ENCODE measurements around the gene BRD8. TPM values are rescaled to one million over a fixed set of nuclear protein-coding genes. Genes with fewer than 3 reads are reported as not detected.

The BRD8 gene
- polyA plus RNA-seq, 1 donor from 2014 or later, result 27.3 TPM

- H3K27ac Mint-ChIP-seq, result no peak overlapping the region
- H3K27me3 Mint-ChIP-seq, result peaks cover 3% of the 10 kb centered on the region
Measured at GRCh38 chr5:138139781-138140090, 38.7 kb downstream of the BRD8 start.

GRCh38 chr5:138138949-138139780, 39.3 kb downstream of the BRD8 start, which contains the start of gene NME5:
Gene NME5, minus strand, starts transcription at chr5:138139428. Its CDS starts 648 bp downstream, at chr5:138138780.
- H3K4me3 Mint-ChIP-seq, result peak within 1 kb of the TSS in 2 of 4 donors; percentile 65
- peaks cover 1% of the 10 kb centered on the region for H3K36me3 Mint-ChIP-seq
- H3K4me1 Mint-ChIP-seq, result peaks cover 0 to 8% (median 2%) of the 10 kb centered on the region in 3 donors
- H3K27ac Mint-ChIP-seq, result no peak within 1 kb of the TSS
- H3K27me3 Mint-ChIP-seq, result peaks cover 3% of the 10 kb centered on the region
- no peaks in the 10 kb centered on the region for H3K9me3 Mint-ChIP-seq

More at GRCh38 chr5:138139781-138140090, 38.7 kb downstream of the BRD8 start:
- no peaks in the 10 kb centered on the region for H3K9me3 Mint-ChIP-seq
- H3K4me1 Mint-ChIP-seq, result peaks cover 0 to 8% (median 2%) of the 10 kb centered on the region in 3 donors
- H3K36me3 Mint-ChIP-seq, result peaks cover 1% of the 10 kb centered on the region
- peak overlapping the region in 1 of 4 donors; percentile 65 for H3K4me3 Mint-ChIP-seq

GRCh38 chr5:138132543-138132942, 45.9 kb downstream of the BRD8 start:
- peak overlapping the region in 2 of 4 donors; percentile 72 to 83 for H3K4me3 Mint-ChIP-seq
- H3K4me1 Mint-ChIP-seq, result peaks cover 0 to 4% (median 2%) of the 10 kb centered on the region in 3 donors
- no peaks in the 10 kb centered on the region for H3K27me3 Mint-ChIP-seq
- no peaks in the 10 kb centered on the region for H3K36me3 Mint-ChIP-seq
- no peak overlapping the region for H3K27ac Mint-ChIP-seq
- H3K9me3 Mint-ChIP-seq, result no peaks in the 10 kb centered on the region

DNA sequence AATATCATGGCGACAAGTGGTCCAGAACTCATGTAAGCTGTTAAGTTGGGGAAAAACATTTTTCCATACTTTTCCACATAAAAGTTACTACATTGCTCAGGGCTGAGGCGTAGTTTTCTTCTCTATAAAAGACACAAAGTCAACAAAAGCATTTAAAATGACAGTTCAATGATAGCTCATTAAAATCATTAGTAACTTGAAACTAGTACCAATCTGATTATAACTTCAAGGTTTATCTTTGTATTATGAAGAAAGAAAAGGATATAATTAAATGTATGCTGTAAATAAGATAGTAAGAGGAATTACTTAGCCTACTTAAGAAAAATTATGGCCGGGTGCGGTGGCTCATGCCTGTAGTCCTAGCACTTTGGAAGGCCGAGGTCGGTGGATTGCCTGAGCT, 49.1 kb downstream of the BRD8 start:
- no peak overlapping the region for H3K27ac Mint-ChIP-seq
- no peaks in the 10 kb centered on the region for H3K36me3 Mint-ChIP-seq
- H3K9me3 Mint-ChIP-seq, result no peaks in the 10 kb centered on the region
- H3K27me3 Mint-ChIP-seq, result no peaks in the 10 kb centered on the region
- no peak overlapping the region for H3K4me3 Mint-ChIP-seq
- peaks cover 0 to 4% (median 2%) of the 10 kb centered on the region in 3 donors for H3K4me1 Mint-ChIP-seq

GRCh38 chr5:138128334-138128733, 50.1 kb downstream of the BRD8 start:
- no peaks in the 10 kb centered on the region for H3K9me3 Mint-ChIP-seq
- H3K36me3 Mint-ChIP-seq, result no peaks in the 10 kb centered on the region
- H3K4me3 Mint-ChIP-seq, result no peak overlapping the region
- peaks cover 2% of the 10 kb centered on the region for H3K27me3 Mint-ChIP-seq
- H3K27ac Mint-ChIP-seq, result no peak overlapping the region
- peaks cover 0 to 2% (median under 1%) of the 10 kb centered on the region in 3 donors for H3K4me1 Mint-ChIP-seq

DNA sequence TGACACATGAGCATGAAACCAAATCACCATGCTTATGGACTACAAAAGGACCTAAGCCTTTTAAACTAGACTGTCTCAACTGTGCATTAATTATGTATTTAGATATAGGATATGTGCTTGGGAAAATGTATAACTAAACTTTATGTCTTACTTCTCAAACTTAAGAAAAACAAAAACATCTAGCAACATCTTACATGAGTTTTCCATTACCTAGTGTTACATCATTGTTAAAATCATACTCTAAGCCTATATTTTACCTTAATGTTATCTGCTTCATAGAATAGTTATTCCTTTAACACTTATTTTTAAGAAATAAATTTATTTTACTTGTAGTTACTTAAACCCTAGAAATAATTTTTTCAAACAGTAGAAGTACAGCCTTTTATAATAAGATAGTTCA, 63.2 kb downstream of the BRD8 start:
- Mint-ChIP-seq H3K4me1 (no peaks in the 10 kb centered on the region), H3K4me3 (no peak overlapping the region), H3K27me3 (peaks cover 2% of the 10 kb centered on the region), H3K9me3 (no peaks in the 10 kb centered on the region), H3K27ac (no peak overlapping the region), H3K36me3 (no peaks in the 10 kb centered on the region)

- Mint-ChIP-seq H3K4me1 (no peaks in the 10 kb centered on the region), H3K9me3 (no peaks in the 10 kb centered on the region), H3K36me3 (no peaks in the 10 kb centered on the region), H3K27ac (no peak overlapping the region), H3K27me3 (peaks cover 2% of the 10 kb centered on the region), H3K4me3 (no peak overlapping the region)
Measured at GRCh38 chr5:138111937-138112336, 66.5 kb downstream of the BRD8 start.

DNA sequence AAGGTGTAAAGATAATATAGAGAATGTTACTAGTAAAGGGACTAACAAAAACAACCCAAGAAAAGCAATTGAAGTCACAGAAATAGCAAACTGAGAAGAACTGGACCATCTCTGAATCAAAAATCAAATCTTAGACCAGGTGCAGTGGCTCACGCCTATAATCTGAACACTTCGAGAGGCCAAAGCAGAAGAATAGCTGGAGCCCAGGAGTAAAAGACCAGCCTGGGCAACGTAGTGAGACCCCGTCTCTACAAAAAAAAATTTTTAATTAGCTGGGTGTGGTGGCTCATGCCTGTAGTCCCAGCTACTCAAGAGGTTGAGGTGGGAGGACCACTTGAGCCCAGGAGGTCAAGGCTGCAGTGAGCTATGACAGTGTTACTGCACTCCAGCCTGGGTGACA, 67.2 kb downstream of the BRD8 start:
- Mint-ChIP-seq H3K27me3 (peaks cover 2% of the 10 kb centered on the region), H3K27ac (no peak overlapping the region), H3K9me3 (no peaks in the 10 kb centered on the region), H3K4me3 (no peak overlapping the region), H3K36me3 (no peaks in the 10 kb centered on the region), H3K4me1 (no peaks in the 10 kb centered on the region)

GRCh38 chr5:138110266-138110963, 68.0 kb downstream of the BRD8 start:
- H3K27me3 Mint-ChIP-seq, result peaks cover 4% of the 10 kb centered on the region
- H3K36me3 Mint-ChIP-seq, result no peaks in the 10 kb centered on the region
- H3K27ac Mint-ChIP-seq, result no peak overlapping the region
- H3K4me3 Mint-ChIP-seq, result no peak overlapping the region
- H3K9me3 Mint-ChIP-seq, result no peaks in the 10 kb centered on the region
- no peaks in the 10 kb centered on the region for H3K4me1 Mint-ChIP-seq

DNA sequence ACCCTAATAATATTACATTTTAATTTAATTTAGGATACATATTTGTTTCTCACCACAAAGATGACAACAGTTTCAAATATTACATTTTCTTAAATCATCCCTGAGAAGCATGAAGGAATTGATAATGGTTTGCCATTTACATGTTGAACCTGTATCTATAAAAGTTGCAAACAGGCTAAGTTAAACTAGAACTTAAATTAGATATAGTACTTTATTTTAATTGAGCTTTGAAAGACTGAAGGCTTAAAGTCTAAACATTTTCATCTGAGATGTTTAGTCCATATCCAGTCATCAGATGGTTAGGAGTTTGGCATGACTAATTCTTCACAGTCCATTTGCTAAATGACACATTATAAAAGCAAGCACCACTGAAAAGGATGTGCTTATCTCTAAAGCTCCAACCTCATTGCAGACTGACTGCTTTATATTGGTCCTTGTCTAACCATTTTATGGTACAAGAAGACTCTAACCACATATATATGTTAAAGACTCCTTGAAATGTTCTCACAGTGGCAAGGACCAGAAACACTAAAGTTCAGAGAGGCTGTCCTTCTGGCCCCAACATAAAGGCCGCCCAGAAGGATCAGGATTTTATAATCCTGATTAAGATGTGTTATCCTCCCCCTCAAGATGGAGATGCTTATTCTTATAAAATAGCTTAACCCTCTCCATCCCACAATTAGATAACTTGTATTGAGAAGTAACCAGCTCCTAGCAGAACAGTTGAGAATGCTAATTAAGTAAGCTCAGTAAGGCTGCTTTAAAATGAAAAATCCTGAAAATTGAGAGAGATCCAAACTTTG, 68.8 kb downstream of the BRD8 start:
- peak overlapping the region in 1 of 3 donors; percentile 20 for H3K27ac Mint-ChIP-seq
- no peak overlapping the region for H3K4me3 Mint-ChIP-seq

GRCh38 chr5:138107213-138107612, 71.2 kb downstream of the BRD8 start:
- Mint-ChIP-seq H3K36me3 (no peaks in the 10 kb centered on the region), H3K27me3 (peaks cover 4% of the 10 kb centered on the region), H3K9me3 (no peaks in the 10 kb centered on the region), H3K4me1 (peaks cover 7 to 13% (median 7%) of the 10 kb centered on the region in 3 donors), H3K4me3 (no peak overlapping the region), H3K27ac (no peak overlapping the region)

More for the DNA sequence above, 68.8 kb downstream of the BRD8 start:
- H3K27me3 Mint-ChIP-seq, result peaks cover 4% of the 10 kb centered on the region
- no peaks in the 10 kb centered on the region for H3K9me3 Mint-ChIP-seq
- H3K36me3 Mint-ChIP-seq, result no peaks in the 10 kb centered on the region
- H3K4me1 Mint-ChIP-seq, result no peaks in the 10 kb centered on the region

GRCh38 chr5:138105709-138106108, 72.7 kb downstream of the BRD8 start:
- Mint-ChIP-seq H3K4me3 (no peak overlapping the region), H3K4me1 (peaks cover 7 to 15% (median 8%) of the 10 kb centered on the region in 3 donors), H3K9me3 (no peaks in the 10 kb centered on the region), H3K27ac (no peak overlapping the region), H3K36me3 (no peaks in the 10 kb centered on the region), H3K27me3 (peaks cover 2% of the 10 kb centered on the region)

DNA sequence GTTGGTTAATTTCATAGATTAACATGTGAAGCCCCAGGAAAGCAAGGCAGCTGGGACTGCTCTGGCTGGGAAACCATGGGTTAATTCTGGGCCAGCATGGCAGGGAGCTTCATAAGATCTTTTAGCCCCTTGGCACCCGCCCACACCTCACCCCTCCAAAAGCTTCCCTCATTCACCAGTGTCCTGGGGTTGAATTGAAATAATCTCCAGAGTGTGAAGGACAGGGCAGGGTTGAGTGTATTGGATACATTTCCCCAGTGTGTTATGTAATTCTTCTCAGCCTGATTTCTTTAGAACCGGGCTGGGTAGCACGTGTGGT, 75.2 kb downstream of the BRD8 start:
- peak overlapping the region in 1 of 3 donors; percentile 25 for H3K27ac Mint-ChIP-seq
- peaks cover 3% of the 10 kb centered on the region for H3K27me3 Mint-ChIP-seq
- peak overlapping the region in 1 of 4 donors; percentile 2 for H3K4me3 Mint-ChIP-seq
- no peaks in the 10 kb centered on the region for H3K9me3 Mint-ChIP-seq
- H3K36me3 Mint-ChIP-seq, result peaks cover 3% of the 10 kb centered on the region
- peaks cover 7 to 15% (median 8%) of the 10 kb centered on the region in 3 donors for H3K4me1 Mint-ChIP-seq

GRCh38 chr5:138102454-138103318, 75.7 kb downstream of the BRD8 start:
- Mint-ChIP-seq H3K4me1 (peaks cover 7 to 15% (median 8%) of the 10 kb centered on the region in 3 donors), H3K27ac (peak overlapping the region in 2 of 3 donors; percentile 25 to 78), H3K4me3 (peak overlapping the region in 2 of 4 donors; percentile 2 to 90)

More at GRCh38 chr5:138102454-138103318, 75.7 kb downstream of the BRD8 start:
- Mint-ChIP-seq H3K9me3 (no peaks in the 10 kb centered on the region), H3K36me3 (peaks cover 3% of the 10 kb centered on the region), H3K27me3 (peaks cover 3% of the 10 kb centered on the region)

Data from IgD-negative memory B cell (primary cell).